Measurements from ENCODE around the gene RIC8B. TPM values are rescaled to one million over a fixed set of nuclear protein-coding genes. Genes with fewer than 3 reads are reported as not detected.

Gene RIC8B
- total RNA-seq, 1 experiment from 2014 or later: 29.0 TPM

- H4K5ac ChIP-seq (ENCODE audit: insufficient read length, low read depth, low read length): no peak overlapping the region
- H3K27ac ChIP-seq (ENCODE audit: insufficient read length, low read depth, low read length): no peak overlapping the region
- no peaks in the 10 kb centered on the region for H4K20me1 ChIP-seq (ENCODE audit: control insufficient read depth, insufficient read depth, insufficient read length)
- H3K23ac ChIP-seq (ENCODE audit: insufficient read length, low read depth, low read length): no peak overlapping the region
- no peak for TF ChIP-seq CTCF (conservative IDR thresholded peaks at IDR 0.05)
- no peaks in the 10 kb centered on the region for H3K79me2 ChIP-seq (ENCODE audit: insufficient read depth, low read length)
- no peaks in the 10 kb centered on the region for H3K79me1 ChIP-seq (ENCODE audit: insufficient read depth, low read depth, low read length, poor library complexity, severe bottlenecking)
- H3K4ac ChIP-seq (ENCODE audit: low read depth, low read length): no peak overlapping the region
- no peak overlapping the region for H2BK5ac ChIP-seq (ENCODE audit: insufficient read length, low read length)
- no peaks in the 10 kb centered on the region for H3K4me1 ChIP-seq (ENCODE audit: insufficient read depth, low read length)
- Mint-ChIP-seq H3K27ac (no peak overlapping the region), H3K27me3 (ENCODE audit: low read depth) (peaks cover 5% of the 10 kb centered on the region), H3K4me3 (no peak overlapping the region), H3K4me1 (peaks cover 0 to 9% of the 10 kb centered on the region in 2 experiments; a peak in 1 of 4 replicates), H3K9me3 (no peaks in the 10 kb centered on the region), H3K36me3 (ENCODE audit: insufficient read depth in 1 of 3, low read depth in 3 of 3) (no peaks in the 10 kb centered on the region; a peak in 1 of 7 replicates)
- no peak overlapping the region for H2BK120ac ChIP-seq (ENCODE audit: low read depth, low read length, poor library complexity, severe bottlenecking)
- H3K9ac ChIP-seq (ENCODE audit: extremely low read depth, insufficient read length, low read length): no peak overlapping the region
- no peak overlapping the region for H3K4me2 ChIP-seq (ENCODE audit: insufficient read depth, insufficient read length, low read length)
- no peak overlapping the region for H3K56ac ChIP-seq (ENCODE audit: insufficient read length, low read depth, low read length)
- no peak overlapping the region for H2BK12ac ChIP-seq (ENCODE audit: insufficient read length, low read depth, low read length)
- H3T11ph ChIP-seq (ENCODE audit: low read length): no peak overlapping the region
- H4K91ac ChIP-seq (ENCODE audit: insufficient read length, low read depth, low read length): no peak overlapping the region
- no peak overlapping the region for H3K18ac ChIP-seq (ENCODE audit: insufficient read length, low read depth, low read length)
- H2BK15ac ChIP-seq (ENCODE audit: low read depth, low read length): no peak overlapping the region
- no peak for DNase-seq
- no peak overlapping the region for H2AFZ ChIP-seq (ENCODE audit: low read length)
- no peak overlapping the region for H2AK5ac ChIP-seq (ENCODE audit: insufficient read length, low read length)
- H3K27me3 ChIP-seq (ENCODE audit: insufficient read depth, low read length): no peaks in the 10 kb centered on the region; the same call in 1 of the 2 replicates
- no peaks in the 10 kb centered on the region for H3K23me2 ChIP-seq (ENCODE audit: insufficient read length, low read depth, low read length, poor library complexity, severe bottlenecking)
- H4K8ac ChIP-seq (replicated peaks; ENCODE audit: insufficient read length, low read depth, low read length): no peak overlapping the region
- no peaks in the 10 kb centered on the region for H3K9me3 ChIP-seq (ENCODE audit: control insufficient read depth, low read depth, low read length)
- no peak overlapping the region for H3K14ac ChIP-seq (ENCODE audit: insufficient read depth, low read length)
- no peak overlapping the region for H2BK20ac ChIP-seq (ENCODE audit: low read depth, low read length, poor library complexity, severe bottlenecking)
- no CpG with 5 or more reads among the region's 4 CpGs for WGBS (ENCODE audit: extremely low coverage, insufficient read length, low lambda C conversion rate)
Measured at GRCh38 chr12:106733660-106734059, 40.8 kb upstream of the RIC8B start.

Data from H9 (cell line).